Measurements from ENCODE around the gene SCGB1C1. TPM values are rescaled to one million over a fixed set of nuclear protein-coding genes. Genes with fewer than 3 reads are reported as not detected.
"Not testable (repeated sequence)": the region's sequence is repeated elsewhere in the genome, so short reads cannot be mapped to it uniquely, and the experiment has no call there.

SCGB1C1 gene
- total RNA-seq, 1 experiment from 2014 or later = not detected

- Mint-ChIP-seq H3K9me3 (ENCODE audit: unreplicated experiment) (no peaks in the 10 kb centered on the region), H3K4me1 (ENCODE audit: low read depth, unreplicated experiment) (peaks cover 7% of the 10 kb centered on the region), H3K36me3 (ENCODE audit: insufficient read depth, unreplicated experiment) (peaks cover 41% of the 10 kb centered on the region), H3K4me3 (ENCODE audit: unreplicated experiment) (no peak overlapping the region), H3K27ac (ENCODE audit: unreplicated experiment) (no peak overlapping the region), H3K27me3 (ENCODE audit: insufficient read depth, unreplicated experiment) (no peaks in the 10 kb centered on the region)
- H3K36me3 ChIP-seq (ENCODE audit: control insufficient read depth, insufficient read depth, low read length) = peaks cover 6% of the 10 kb centered on the region; the same call in 1 of the 2 replicates
- H3K4me3 ChIP-seq (ENCODE audit: low read depth, low read length) = no peak overlapping the region
- ChIA-PET POLR2A (no interaction called here), CTCF (no interaction called here)
- H3K4me1 ChIP-seq = peaks cover 19% of the 10 kb centered on the region
- intact Hi-C loops (cut with micrococcal nuclease; ENCODE audit: unreplicated experiment) = no loop called here
- BruUV-seq (replicated peaks) = no TSS peak
- DNase-seq = no peak
- TF ChIP-seq CTCF (IDR thresholded peaks at IDR 0.05; ENCODE audit: insufficient read depth in 1 of 2, low read depth in 1 of 2, low read length in 1 of 2, severe bottlenecking in 1 of 2, unreplicated experiment in 1 of 2) = no peak
- H3K9me3 ChIP-seq = no peaks in the 10 kb centered on the region
- no peaks in the 10 kb centered on the region for H3K27me3 ChIP-seq (replicated peaks; ENCODE audit: control insufficient read depth, insufficient read depth, low read length)
Observed at GRCh38 chr11:217704-218103, 24.8 kb downstream of the SCGB1C1 start.

DNA sequence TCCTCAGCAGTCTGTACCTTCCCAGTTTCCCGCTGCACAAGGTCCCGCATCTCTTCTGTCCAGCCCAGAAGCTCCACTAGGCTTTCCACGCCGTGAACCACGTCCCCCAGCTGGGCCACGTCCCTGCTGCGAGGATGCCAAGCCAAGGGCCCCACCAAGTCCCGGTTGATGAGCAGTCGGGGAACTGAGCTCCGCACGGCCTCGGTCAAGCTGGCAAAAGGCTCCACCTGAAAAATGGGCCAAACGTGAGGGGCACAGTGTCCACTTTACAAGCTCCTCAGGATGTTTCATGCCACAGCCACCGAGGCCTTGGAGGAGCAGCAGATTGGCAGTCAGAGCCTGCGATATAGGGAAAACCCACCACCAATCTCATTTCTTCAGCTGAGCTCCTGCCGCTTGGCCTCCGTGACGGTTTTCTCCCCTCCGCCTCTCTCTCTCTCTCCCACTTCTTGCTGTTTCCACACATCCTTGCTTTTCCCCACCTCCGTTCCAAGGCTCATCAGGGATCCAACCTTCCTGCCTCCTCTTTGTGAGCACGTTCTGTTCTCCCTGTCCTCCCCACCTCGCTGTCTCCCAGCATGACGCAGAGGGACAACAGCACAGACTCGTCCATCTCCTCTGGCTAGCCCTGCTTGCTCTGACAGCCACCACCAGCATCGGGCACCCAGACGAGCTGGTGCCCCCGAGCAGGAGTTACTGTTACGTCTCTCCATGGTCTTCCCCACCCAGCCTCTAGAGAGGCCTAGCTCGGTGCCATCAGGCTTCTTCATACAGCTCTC is 26.1 kb downstream of the SCGB1C1 start:
- peaks cover 4% of the 10 kb centered on the region; the same call in 1 of the 2 replicates for H3K36me3 ChIP-seq (ENCODE audit: control insufficient read depth, insufficient read depth, low read length)
- ChIA-PET CTCF (no interaction called here), POLR2A (interaction anchor here (1.2 kb wide), 1 partner anchor 12 kb away, joined by 4 read pairs; the partner anchor contains the start of genes BET1L and RIC8A)
- no peaks in the 10 kb centered on the region for H3K27me3 ChIP-seq (replicated peaks; ENCODE audit: control insufficient read depth, insufficient read depth, low read length)
- H3K9me3 ChIP-seq = no peaks in the 10 kb centered on the region
- peaks cover 19% of the 10 kb centered on the region for H3K4me1 ChIP-seq
- DNase-seq = no peak
- H3K36me3 Mint-ChIP-seq (ENCODE audit: insufficient read depth, unreplicated experiment) = peaks cover 33% of the 10 kb centered on the region
- no peak overlapping the region for H3K4me3 ChIP-seq (ENCODE audit: low read depth, low read length)
- BruUV-seq (replicated peaks) = no TSS peak
- no peaks in the 10 kb centered on the region for H3K9me3 Mint-ChIP-seq (ENCODE audit: unreplicated experiment)
- H3K27ac Mint-ChIP-seq (ENCODE audit: unreplicated experiment) = no peak overlapping the region
- no peaks in the 10 kb centered on the region for H3K27me3 Mint-ChIP-seq (ENCODE audit: insufficient read depth, unreplicated experiment)
- TF ChIP-seq CTCF (IDR thresholded peaks at IDR 0.05; ENCODE audit: insufficient read depth in 1 of 2, low read depth in 1 of 2, low read length in 1 of 2, severe bottlenecking in 1 of 2, unreplicated experiment in 1 of 2) = no peak
- no peak overlapping the region for H3K4me3 Mint-ChIP-seq (ENCODE audit: unreplicated experiment)
- intact Hi-C loops (cut with micrococcal nuclease; ENCODE audit: unreplicated experiment) = no loop called here
- no peaks in the 10 kb centered on the region for H3K4me1 Mint-ChIP-seq (ENCODE audit: low read depth, unreplicated experiment)

GRCh38 chr11:220641-221215 is 27.9 kb downstream of the SCGB1C1 start:
- CTCF ChIA-PET; H3K9me3 ChIP-seq; H3K27me3 Mint-ChIP-seq (ENCODE audit: insufficient read depth, unreplicated experiment); POLR2A ChIA-PET; BruUV-seq (replicated peaks); H3K4me3 ChIP-seq (ENCODE audit: low read depth, low read length); H3K36me3 ChIP-seq (ENCODE audit: control insufficient read depth, insufficient read depth, low read length); H3K27ac Mint-ChIP-seq (ENCODE audit: unreplicated experiment); DNase-seq; H3K27me3 ChIP-seq (replicated peaks; ENCODE audit: control insufficient read depth, insufficient read depth, low read length); H3K4me1 Mint-ChIP-seq (ENCODE audit: low read depth, unreplicated experiment); H3K4me3 Mint-ChIP-seq (ENCODE audit: unreplicated experiment); H3K9me3 Mint-ChIP-seq (ENCODE audit: unreplicated experiment); intact Hi-C loops (cut with micrococcal nuclease; ENCODE audit: unreplicated experiment): not testable (repeated sequence)
- H3K36me3 Mint-ChIP-seq (ENCODE audit: insufficient read depth, unreplicated experiment) = peaks cover 16% of the 10 kb centered on the region
- peaks cover 15% of the 10 kb centered on the region for H3K4me1 ChIP-seq
